GM20431 (cell line): Measurements from ENCODE around the gene DNAH17.

ENCODE experiments used
- in situ Hi-C: fragments of 300-500 bp; cut with MseI, MboI; formaldehyde crosslinking; loops from one replicate; pipeline ENCODE4 v1.15.0; 2020; ENCODE audit warnings: low sequenced_read_pairs; ENCODE audit not compliant: unreplicated experiment

The DNAH17 gene

DNA sequence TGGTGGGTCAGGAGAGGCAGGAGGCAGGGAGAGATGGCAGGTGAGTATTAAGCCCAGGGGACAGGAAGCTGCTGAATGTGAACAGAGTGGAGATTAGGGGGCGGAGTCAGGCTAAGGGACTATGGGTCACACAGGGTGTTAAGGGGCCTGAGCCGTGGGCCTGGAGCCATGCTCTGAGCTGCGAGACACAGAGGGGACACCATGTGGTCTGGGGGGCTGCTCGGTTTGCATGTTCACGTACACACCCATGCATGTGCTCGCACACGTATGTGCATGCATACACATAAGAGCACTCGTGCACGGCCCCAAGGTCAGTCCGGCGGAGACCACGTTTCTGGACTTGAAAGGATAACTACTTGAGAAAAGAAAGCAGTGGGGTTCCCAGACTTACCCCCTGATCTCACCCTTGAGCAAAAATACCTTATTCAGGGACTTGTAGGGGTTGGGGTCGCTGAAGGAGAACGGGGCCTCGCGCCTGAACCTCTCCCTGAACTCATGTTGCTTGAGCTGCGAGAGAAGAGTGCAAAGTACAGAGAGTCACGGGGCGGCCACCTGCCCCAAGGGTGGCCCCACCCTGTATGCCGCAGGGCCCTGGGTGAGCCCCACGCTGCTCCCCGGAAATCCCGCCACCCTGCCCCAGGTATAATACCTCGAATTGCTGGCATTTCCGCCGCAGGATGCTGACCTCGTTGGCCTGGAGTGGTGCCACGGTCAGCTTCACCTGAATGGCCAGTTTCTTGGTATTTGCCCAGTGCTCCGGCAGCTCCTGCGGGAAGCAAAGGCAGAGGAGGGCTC is 50.8 kb downstream of the DNAH17 start:
- in situ Hi-C loops = no loop called here

DNA sequence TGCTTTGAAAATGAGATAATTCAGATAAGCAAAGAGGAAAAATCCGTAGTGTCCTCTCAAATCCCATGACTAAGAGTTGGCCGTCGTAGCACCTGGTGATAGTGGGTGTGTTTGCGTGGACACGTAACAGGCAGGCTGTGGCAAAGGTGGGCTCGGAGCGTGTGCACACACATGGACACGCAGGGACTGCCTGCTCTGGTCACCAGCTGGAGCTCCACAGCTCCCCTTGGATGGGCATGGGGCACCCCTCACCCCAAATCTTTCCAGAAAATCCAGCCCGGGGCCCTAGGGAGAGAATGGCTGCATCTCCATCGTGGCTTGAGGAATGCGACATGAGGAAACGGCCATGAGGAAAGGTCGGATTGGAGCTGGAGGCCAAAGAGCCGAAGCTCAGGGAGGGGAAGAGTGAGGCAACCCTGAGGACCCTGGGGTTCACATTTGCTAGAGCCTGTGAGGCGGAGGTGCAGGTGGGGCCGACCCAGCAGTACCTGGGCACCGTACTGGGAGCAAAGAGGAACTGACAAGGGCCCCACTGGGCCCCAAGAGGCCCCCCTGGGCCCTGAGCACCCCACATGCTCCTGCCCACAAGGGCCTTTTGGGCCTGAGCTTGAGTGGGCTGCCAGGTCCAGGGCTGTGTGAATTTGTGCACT is 51.6 kb downstream of the DNAH17 start:
- in situ Hi-C loops = no loop called here

DNA sequence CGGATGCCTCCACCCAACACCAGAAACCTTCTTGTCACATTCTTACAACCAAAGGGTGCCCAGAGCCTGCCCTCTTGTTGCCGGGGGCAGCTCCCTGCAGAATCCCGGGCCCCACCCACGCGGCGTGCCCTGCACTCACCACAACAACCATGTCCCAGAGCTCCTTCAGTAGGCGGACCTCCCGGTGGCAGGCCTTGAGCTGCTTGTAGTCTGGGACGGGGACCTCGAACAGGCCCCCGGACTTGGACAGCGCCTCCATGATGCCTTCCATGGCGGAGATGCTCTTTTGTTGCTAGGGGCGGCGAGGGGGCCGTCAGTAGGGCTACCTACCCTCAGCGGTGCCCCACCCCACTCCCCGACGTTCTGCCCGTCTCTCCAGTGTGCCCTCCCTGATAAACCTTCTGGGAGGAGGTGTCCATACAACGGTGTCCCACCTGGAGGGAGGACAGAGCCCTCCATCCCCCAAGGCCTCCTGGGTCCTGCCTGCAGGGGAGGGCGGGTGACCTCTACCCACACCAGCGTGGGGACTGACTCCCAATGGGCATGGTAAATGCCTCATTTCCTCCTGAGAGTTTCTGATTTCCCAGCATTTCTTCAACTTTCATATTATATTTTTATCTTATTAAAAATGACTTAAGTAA is 52.2 kb downstream of the DNAH17 start:
- in situ Hi-C loops = no loop called here

DNA sequence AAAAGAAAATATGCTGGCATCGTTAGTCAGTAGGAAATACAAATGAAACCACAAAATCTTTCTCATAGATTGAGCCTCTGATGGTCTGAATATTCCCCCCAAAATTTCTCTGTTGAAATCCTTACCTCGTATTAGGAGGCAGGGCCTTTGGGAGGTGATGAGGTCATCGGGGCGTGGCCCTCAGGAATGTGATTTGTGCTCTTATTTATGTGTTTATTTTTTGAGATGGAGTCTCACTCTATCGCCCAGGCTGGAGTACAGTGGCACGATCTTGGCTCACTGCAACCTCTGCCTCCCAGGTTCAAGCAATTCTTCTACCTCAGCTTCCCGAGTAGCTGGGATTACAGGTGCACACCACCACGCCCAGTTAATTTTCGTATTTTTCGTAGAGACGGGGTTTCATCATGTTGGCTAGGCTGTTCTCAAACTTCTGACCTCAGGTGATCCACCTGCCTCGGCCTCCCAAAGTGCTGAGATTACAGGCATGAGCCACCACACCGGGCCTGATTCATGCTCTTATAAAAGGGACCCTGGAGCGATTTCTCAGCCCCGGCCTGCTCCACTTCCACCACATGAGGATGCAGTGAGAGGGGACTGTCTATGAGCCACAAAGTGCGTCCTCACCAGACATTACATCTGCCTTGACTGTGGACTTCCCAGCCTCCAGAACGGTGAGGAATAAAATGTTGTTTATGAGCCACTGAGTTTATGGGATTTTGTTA is 53.1 kb downstream of the DNAH17 start:
- in situ Hi-C loops = no loop called here

DNA sequence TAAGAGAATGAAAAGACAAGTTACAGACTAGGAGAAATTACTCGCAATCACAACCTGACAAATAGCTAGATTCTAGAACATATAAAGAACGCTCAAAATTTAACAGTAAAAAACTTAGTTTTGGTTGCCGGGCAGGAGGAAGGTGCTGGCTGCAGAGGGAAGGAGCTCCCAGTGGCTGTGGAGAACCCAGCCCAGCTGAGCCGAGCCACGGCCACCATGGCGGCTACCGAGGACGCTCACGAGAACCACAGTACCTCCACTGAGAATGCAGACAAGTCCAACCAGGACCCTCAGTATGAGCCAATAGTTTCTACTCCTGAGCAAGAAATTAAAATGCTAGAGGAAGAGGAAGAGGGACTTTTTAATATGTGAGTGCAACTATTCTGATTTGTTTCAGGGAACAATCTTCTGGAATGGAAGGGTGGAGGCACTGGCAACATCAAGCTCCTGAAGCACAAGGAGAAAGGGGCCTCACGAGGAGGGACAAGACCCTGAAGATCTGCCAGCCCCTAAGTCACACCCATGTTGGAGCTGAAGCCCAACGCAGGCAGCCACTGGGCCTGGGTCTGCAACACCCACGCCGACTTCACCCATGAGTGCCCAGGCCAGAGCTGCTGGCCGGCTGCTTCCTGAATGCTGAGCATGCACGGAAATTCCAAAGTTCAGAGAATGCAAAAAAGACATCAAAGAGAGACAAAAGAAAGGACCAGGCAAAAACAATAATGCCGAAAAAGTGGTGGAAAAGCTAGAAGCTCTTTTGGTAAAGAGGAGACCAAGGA is 55.0 kb downstream of the DNAH17 start:
- in situ Hi-C loops = no loop called here

DNA sequence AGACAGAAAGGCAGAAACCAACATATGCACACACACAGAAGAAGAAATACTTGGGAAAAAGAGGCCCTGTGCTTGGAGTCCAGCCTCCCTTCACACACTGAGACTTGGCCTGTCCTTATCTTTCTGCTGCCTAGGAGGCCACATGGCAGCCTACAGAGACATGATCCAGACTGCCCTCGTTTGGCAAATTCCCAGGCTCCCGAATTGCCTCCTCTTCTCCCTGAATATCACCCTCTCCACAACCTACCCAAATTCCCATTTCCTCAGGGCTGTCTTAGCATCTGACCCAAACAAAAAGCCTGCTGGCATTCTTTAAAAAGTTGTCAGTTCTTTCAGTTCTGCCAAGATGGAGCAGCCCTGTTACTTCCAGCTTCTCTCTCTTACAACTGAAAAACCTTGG is 59.8 kb downstream of the DNAH17 start:
- in situ Hi-C loops = no loop called here

DNA sequence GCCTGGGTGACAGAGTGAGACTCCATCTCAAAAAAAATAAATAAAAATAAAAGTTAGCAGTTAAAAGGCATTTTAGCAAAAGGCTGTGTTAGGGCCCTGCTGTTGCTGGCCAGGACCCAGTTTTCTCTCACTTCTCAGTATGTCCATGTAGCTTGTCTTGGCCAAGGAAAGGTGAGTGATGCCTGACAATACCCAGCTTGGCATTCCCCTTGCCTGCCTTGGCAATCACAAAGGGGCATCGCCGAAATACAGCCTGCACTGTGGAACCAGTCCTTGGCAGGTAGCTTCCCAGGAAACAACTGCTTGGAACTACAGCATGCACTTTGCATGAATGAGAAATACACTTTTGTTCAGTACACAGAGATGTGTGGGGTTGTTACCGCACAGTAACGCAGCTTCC is 61.7 kb downstream of the DNAH17 start:
- in situ Hi-C loops = no loop called here

DNA sequence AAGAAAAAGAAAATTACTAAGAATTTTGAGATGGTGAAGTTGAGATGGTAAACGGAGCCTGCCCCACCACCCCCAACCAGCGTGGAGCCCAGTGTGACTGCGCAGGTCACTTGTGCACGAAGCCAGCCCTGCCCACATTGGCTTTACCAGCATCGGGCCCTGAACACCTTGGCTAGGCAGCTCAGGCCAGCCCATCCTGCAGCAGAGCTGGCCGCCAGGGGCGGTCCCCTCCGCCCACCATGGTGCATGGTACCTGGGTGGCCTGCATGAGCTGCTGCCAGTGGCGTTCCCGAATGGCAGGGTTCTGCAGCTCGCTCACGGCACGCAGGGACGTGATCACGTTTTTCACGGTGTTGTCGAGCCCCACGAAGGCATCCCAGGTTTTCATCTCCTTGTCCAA is 62.7 kb downstream of the DNAH17 start:
- in situ Hi-C loops = no loop called here

DNA sequence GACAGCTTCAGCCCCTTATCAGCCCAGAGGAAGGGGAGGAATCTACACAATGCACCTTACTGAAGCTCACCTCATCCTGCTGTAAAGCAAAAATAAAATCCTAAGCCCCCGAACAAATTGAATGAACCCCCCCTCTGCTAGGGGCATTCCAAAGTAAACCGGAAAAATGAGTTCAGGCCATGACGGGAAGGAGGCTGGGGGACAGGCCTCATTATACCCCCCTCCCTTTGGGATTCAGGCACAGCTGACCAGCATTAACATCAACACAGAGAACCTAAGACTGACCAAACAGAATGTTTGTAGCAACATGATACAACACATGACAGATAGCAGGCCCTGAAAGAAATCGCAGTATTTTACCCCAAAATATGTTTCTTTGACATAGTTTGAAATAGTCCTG is 64.2 kb downstream of the DNAH17 start:
- in situ Hi-C loops = no loop called here

DNA sequence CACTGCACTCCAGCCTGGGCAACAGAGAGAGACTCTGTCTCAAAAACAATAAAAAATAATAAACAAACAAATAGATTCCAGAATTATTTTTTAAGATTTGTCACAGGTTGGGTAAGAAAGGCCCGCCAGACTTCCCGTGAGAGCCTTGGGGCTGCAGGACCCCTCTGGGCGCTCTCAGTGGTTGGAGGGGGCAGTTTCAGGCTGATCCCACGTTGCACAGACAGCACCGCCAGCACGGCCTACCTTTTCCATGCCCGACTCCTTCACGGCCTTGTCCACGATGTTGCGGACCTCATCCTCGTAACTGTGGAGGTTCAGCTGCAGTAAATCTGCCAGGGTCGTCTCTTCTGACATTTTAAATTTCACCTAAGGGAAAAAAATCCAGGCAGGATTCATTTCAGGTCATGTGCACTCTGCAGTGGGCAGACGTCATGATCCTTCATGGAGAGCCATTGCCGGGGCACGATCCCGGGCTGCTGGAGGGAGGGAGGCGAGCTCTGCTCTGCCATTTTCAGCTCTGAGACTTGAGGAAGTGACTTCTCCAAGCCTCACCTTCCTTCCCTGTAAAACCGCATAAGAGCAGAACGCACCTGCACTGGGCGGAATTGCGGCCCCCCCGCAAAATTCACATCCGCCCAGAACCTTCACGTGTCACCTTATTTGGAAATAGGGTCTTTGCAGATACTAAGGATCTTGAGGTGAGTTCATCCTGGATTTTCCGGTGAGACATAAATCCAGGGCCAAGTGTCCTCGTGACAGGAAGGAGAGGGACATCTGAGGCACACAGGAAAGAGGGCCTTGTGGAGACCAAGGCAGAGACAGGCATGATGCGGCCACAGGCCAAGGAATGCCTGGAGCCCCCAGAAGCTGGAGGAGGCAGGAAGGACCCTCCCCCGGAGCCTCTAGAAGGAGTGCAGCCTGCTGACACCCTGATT is 66.8 kb downstream of the DNAH17 start:
- in situ Hi-C loops = no loop called here

DNA sequence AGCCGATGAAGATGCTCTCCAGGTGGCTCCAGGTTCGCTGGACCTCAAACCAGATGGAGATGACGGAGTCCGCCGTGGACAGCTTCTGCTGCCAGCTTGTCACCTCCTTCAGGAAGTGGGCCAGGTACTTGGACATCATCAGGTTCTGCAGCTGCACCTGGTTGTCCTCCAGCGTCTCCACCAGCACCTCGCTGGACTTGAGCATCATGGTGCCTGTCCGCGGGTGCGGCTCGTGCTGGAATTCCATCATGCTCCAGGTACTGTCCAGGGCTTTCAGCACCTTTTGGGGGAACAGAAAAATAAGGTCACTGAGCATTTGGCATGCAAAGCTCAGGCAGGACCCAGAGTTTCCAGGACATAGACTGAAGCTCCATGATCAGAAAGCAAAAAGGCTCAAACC is 69.7 kb downstream of the DNAH17 start:
- in situ Hi-C loops = loop anchor here (10.0 kb wide), 1 partner anchor 287 kb away; no protein-coding TSS in a partner anchor

DNA sequence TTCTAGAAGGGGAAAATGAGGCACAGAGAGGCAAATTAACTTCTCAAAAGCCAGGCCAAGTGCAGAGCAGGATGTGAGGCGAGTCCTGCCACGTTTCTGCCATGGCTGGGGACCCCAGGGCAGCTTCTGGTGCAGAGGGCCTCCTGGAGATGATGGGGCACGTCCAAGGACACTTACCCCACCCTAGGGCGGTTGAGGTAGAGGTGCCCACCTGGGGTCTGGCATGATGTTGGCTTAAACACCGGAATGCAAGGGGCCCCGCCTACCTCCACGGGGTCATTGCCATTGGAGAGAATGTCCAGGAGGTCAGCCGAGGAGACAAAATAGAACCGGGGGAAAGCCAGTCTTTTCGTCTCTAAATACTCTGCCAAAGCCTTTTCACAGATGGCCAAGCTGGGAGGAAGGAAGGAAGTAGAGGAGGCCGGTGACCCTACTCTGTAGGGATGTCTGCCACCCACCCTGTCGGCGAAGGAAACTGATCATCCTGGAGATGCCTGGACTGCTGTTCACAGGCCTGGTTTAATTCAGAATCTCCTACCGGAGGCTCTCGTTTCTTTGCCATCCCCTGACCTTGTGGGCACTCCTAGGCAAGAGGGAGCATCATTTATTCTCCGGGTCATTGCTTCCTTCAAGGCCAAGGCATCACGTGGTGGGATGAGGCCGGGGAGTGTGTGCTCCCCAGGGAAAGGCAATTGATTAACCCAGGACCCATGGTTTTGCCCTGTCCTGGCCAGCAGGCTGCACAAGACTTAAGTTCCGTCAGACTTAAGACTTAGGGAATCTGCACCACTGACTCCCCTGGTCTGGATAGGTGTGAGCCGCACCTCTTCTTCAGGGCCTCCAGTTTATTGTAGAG is 70.5 kb downstream of the DNAH17 start:
- in situ Hi-C loops = loop anchor here (10.0 kb wide), 1 partner anchor 288 kb away; no protein-coding TSS in a partner anchor

DNA sequence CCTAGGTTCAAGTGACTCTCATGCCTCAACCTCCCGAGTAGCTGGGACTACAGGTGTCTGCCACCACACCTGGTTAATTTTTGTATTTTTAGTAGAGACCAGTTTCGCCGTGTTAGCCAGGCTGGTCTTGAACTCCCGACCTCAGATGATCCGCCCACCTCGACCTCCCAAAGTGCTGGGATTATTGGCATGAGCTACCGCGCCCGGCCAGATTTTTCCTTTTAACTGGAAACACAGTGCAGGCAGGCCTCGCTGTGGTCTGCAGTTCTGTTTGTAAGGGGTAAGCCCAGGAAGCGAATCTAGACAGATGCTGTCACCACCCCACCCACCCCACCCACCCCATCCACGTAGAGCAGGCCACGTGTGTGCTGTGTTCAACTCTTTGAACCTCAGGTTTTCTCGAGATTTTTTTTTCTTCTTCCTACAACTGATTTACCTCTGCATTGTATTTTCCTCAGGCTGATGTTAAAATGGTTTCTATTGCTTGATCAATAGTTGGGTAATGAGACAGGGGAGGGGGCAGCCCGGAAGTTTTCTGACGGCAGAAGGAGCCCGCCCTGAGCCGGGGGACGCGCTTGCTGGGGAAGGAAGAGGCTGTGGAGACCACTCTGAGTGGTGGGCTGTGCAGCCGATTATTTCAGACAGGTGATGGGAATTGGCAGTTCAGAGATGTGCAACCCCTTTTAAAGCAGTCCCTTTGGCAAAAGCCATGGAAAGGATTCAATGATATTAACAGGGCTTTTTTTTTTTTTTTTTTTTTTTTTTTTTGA is 72.9 kb downstream of the DNAH17 start:
- in situ Hi-C loops = loop anchor here (10.0 kb wide), 1 partner anchor 290 kb away; no protein-coding TSS in a partner anchor

DNA sequence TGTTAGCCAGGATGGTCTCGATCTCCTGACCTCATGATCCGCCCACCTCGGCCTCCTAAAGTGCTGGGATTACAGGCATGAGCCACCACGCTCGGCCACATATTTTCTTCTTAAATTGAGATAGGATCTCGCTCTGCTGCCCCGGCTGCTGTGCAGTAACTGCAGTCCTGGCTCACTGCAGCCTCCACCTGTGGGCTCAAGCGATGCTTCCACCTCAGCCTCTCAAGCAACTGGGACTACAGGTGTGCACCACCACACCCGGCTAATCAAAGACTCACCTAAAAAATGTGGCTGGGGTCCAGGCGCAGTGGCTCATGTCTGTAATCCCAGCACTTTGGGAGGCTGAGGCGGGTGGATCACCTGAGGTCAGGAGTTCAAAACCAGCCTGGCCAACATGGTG is 73.8 kb downstream of the DNAH17 start:
- in situ Hi-C loops = loop anchor here (10.0 kb wide), 1 partner anchor 291 kb away; no protein-coding TSS in a partner anchor

DNA sequence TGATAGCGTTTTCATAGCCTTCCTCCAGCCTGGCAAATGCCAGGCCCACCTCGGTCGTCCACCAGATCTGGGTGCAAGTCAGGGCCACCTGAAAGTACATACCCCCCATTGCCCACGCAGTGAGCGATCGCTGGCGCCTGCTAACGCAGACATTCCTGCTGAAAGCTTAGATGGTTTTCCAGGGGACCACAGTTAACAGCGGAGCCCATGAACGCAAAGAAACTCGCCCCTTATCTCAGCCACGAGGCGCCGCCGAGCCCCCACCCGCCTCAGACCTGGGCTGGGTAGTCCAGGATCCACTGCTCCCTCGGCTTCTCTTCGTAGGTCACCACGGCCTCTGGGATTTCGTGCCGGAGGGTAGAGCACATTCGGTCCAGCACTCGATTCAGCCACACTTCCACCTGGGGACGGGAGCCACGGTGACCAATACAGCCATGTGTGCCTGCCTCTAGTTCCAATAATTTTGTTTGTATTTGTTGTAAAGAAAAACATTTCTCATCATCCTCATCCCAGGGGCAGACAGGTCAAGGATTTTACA is 74.5 kb downstream of the DNAH17 start:
- in situ Hi-C loops = loop anchor here (10.0 kb wide), 1 partner anchor 292 kb away; no protein-coding TSS in a partner anchor

DNA sequence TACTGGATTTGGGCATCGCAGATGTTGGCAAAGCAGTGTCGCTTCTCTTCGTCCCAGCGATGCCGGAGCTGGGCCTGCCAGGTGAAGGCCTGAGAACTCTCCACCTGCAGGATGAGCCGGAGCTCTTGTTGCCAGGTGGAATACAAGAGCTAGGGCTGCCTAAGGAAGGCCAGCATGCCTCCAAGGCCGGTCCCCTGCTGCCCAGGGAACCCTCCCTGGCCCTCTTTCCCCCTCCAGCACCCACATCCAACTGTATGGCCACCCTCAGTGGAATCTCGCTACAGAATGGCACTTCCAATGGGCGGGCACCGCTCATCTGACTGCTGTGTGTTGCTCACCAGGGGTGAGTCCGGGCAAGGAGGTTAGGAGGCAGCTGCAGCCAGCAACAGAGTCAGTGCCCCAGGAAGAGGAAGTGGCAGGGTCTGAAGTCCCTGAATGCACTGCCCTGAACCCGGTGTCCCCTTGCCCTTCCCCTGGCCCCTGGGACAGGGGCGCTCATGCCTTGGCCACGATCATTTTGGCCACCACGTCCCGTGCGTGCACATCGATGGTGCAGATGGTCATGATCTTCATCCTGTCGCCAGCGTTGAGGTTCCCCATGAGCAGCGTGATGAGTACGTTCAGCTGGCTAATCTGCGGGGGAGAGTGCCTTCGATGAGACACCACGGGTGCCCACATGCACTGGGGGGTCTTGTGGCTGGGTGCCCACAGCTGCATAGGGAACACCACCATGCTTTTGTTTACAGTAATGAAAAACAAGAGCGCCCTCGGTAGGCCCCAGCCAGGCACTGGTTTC is 75.8 kb downstream of the DNAH17 start:
- in situ Hi-C loops = loop anchor here (10.0 kb wide), 1 partner anchor 293 kb away; no protein-coding TSS in a partner anchor
